Fibroblast of lung (primary cell): ENCODE data around the gene IL2RA. TPM values are rescaled to one million over a fixed set of nuclear protein-coding genes. Genes with fewer than 3 reads are reported as not detected.

Experiments
- DNase-seq, 2 donors: peaks; one replicate each; pipeline versions ENCODE4 v3.0.0 to v3.0.0-alpha.2; 2010; ENCODE audit warnings: low read depth in 2 of 2
- H2AFZ ChIP-seq: 2 replicates; pipeline ENCODE4 v1.5.1; 2012; ENCODE audit warnings: low read length, control low read depth, inconsistent platforms
- H3K27ac ChIP-seq: 2 replicates; pipeline ENCODE4 v1.5.1; 2011; ENCODE audit warnings: low read length, control low read depth; ENCODE audit not compliant: insufficient read depth
- H3K27me3 ChIP-seq: 2 replicates; pipeline ENCODE4 v1.5.1; 2011; ENCODE audit warnings: mild to moderate bottlenecking, low read length; ENCODE audit not compliant: control insufficient read depth, insufficient read depth
- H3K36me3 ChIP-seq: 2 replicates; pipeline ENCODE4 v1.5.1; 2011; ENCODE audit warnings: low read length; ENCODE audit not compliant: control insufficient read depth, insufficient read depth
- H3K4me1 ChIP-seq: 2 replicates; pipeline ENCODE4 v1.5.1; 2011; ENCODE audit warnings: low read length; ENCODE audit not compliant: control insufficient read depth, insufficient read depth; ENCODE audit errors: extremely low read depth
- H3K4me2 ChIP-seq: 2 replicates; pipeline ENCODE4 v1.5.1; 2011; ENCODE audit warnings: low read length, control low read depth; ENCODE audit not compliant: insufficient read depth; ENCODE audit errors: extremely low read depth
- H3K4me3 ChIP-seq, 4 experiments: fragments of 200-600 bp in 1 of 4; sonication (generic) in 1 of 4; replicated peaks in 1 of 4; 2 replicates each; pipeline ENCODE4 v1.5.1; 2011 to 2016; ENCODE audit warnings: low read length in 4 of 4, low read depth in 3 of 4, mild to moderate bottlenecking in 3 of 4, control low read depth in 2 of 4, inconsistent platforms in 1 of 4, mixed read lengths in 1 of 4; ENCODE audit not compliant: insufficient read depth in 1 of 4; ENCODE audit errors: control extremely low read depth in 1 of 4
- H3K79me2 ChIP-seq: 2 replicates; pipeline ENCODE4 v1.5.1; 2012; ENCODE audit warnings: mild to moderate bottlenecking, low read length, inconsistent platforms; ENCODE audit not compliant: control insufficient read depth, insufficient read depth
- H3K9ac ChIP-seq: 2 replicates; pipeline ENCODE4 v1.5.1; 2011; ENCODE audit warnings: mild to moderate bottlenecking, low read length, control low read depth; ENCODE audit not compliant: insufficient read depth
- H3K9me3 ChIP-seq: 2 replicates; pipeline ENCODE4 v1.5.1; 2012; ENCODE audit warnings: low read depth, low read length; ENCODE audit not compliant: control insufficient read depth, insufficient read depth
- H4K20me1 ChIP-seq: 2 replicates; pipeline ENCODE4 v1.5.1; 2011; ENCODE audit warnings: low read length; ENCODE audit not compliant: control insufficient read depth, insufficient read depth; ENCODE audit errors: extremely low read depth
- EZH2 ChIP-seq: IDR thresholded peaks from 2 replicates; pipeline ENCODE4 v1.5.1; 2012; ENCODE audit warnings: low read length, control low read depth, mild to moderate bottlenecking; ENCODE audit errors: missing control alignments
- polyA plus RNA-seq, 2 donors: library from polyadenylated mRNA; depleted of rRNA in 1 of 2; stranded (reverse) in 1 of 2; unstranded in 1 of 2; fragments of >200 nt; gene quantifications; 2 replicates each; pipeline ENCODE4 v1.2.1, GENCODE V29; 2011 to 2012; ENCODE audit warnings: missing spikeins in 1 of 2
- total RNA-seq: library from RNA; depleted of rRNA; stranded (reverse); fragments of >200 nt; gene quantifications from 2 replicates; pipeline ENCODE4 v1.2.1, GENCODE V29; 2014
- TF ChIP-seq, protein P1 (sequence below), 2 donors: IDR thresholded peaks in 1 of 2; conservative IDR thresholded peaks in 1 of 2; 1 replicate in 1 of 2; 2 replicates in 1 of 2; pipeline ENCODE4 v1.5.1; 2011 to 2012; ENCODE audit warnings: low read length in 2 of 2, control low read depth in 1 of 2, inconsistent platforms in 1 of 2, low read depth in 1 of 2, mild to moderate bottlenecking in 1 of 2

The IL2RA gene
- total and polyA plus RNA-seq, 2 donors (not counting 1 experiment from before 2014, with no cell fraction given), result not detected

GRCh38 chr10:6068422-6068821 lies 6.3 kb upstream of the IL2RA start:
- Histone ChIP-seq H3K4me3 (no peak overlapping the region), H3K4me1 (no peaks in the 10 kb centered on the region), H3K36me3 (no peaks in the 10 kb centered on the region), H3K27ac (no peak overlapping the region), H3K27me3 (peaks cover 9% of the 10 kb centered on the region), H3K9ac (no peak overlapping the region), H2AFZ (no peak overlapping the region), H4K20me1 (no peaks in the 10 kb centered on the region), H3K9me3 (no peaks in the 10 kb centered on the region), H3K79me2 (no peaks in the 10 kb centered on the region), H3K4me2 (no peak overlapping the region)
- TF ChIP-seq, protein P1, sequence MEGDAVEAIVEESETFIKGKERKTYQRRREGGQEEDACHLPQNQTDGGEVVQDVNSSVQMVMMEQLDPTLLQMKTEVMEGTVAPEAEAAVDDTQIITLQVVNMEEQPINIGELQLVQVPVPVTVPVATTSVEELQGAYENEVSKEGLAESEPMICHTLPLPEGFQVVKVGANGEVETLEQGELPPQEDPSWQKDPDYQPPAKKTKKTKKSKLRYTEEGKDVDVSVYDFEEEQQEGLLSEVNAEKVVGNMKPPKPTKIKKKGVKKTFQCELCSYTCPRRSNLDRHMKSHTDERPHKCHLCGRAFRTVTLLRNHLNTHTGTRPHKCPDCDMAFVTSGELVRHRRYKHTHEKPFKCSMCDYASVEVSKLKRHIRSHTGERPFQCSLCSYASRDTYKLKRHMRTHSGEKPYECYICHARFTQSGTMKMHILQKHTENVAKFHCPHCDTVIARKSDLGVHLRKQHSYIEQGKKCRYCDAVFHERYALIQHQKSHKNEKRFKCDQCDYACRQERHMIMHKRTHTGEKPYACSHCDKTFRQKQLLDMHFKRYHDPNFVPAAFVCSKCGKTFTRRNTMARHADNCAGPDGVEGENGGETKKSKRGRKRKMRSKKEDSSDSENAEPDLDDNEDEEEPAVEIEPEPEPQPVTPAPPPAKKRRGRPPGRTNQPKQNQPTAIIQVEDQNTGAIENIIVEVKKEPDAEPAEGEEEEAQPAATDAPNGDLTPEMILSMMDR (conservative IDR thresholded peaks at IDR 0.05 in 1 of 2, IDR thresholded peaks at IDR 0.05 in 1 of 2; ENCODE audit: low read depth in 1 of 2, low read length in 2 of 2), result no peak
- no peak for TF ChIP-seq EZH2
- DNase-seq, result no peak

DNA sequence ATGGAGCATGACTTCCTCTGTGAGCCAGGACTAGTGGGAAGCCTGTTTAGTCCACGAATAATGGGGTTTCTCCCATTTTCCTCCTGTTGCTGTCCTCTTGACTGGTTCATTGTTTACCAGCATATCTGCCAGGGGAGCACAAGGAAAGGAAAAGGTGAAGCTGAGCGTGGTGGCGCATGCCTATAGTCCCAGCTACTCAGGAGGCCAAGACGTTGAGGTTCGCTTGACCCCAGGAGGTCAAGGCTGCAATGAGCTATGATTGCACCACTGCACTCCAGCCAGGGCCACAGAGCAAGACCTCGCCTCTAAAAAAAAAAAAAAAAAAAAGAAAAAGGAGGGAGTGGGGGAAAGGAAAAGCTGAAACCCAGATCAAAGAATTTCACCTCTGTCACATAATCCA lies 5.8 kb upstream of the IL2RA start:
- H3K9me3 ChIP-seq, result no peaks in the 10 kb centered on the region

GRCh38 chr10:6067457-6067856 lies 5.3 kb upstream of the IL2RA start:
- Histone ChIP-seq H3K27me3 (peaks cover 9% of the 10 kb centered on the region), H3K27ac (no peak overlapping the region), H3K9ac (no peak overlapping the region), H3K4me1 (no peaks in the 10 kb centered on the region), H2AFZ (no peak overlapping the region), H3K9me3 (no peaks in the 10 kb centered on the region), H4K20me1 (no peaks in the 10 kb centered on the region), H3K79me2 (no peaks in the 10 kb centered on the region), H3K4me3 (no peak overlapping the region), H3K36me3 (no peaks in the 10 kb centered on the region), H3K4me2 (no peak overlapping the region)
- no peak for TF ChIP-seq EZH2
- TF ChIP-seq, protein P1 (conservative IDR thresholded peaks at IDR 0.05 in 1 of 2, IDR thresholded peaks at IDR 0.05 in 1 of 2; ENCODE audit: low read depth in 1 of 2, low read length in 2 of 2), result no peak
- no peak for DNase-seq

More for the DNA sequence above, 5.8 kb upstream of the IL2RA start:
- Histone ChIP-seq H3K4me2 (no peak overlapping the region), H4K20me1 (no peaks in the 10 kb centered on the region), H3K9ac (no peak overlapping the region), H3K4me1 (no peaks in the 10 kb centered on the region), H2AFZ (no peak overlapping the region), H3K27ac (no peak overlapping the region), H3K4me3 (no peak overlapping the region), H3K36me3 (no peaks in the 10 kb centered on the region), H3K27me3 (peaks cover 9% of the 10 kb centered on the region), H3K79me2 (no peaks in the 10 kb centered on the region)
- TF ChIP-seq, protein P1 (conservative IDR thresholded peaks at IDR 0.05 in 1 of 2, IDR thresholded peaks at IDR 0.05 in 1 of 2; ENCODE audit: low read depth in 1 of 2, low read length in 2 of 2), result no peak
- TF ChIP-seq EZH2, result no peak
- DNase-seq, result no peak
